H1 (cell line): ENCODE results near the gene PRKCD. TPM values are rescaled to one million over a fixed set of nuclear protein-coding genes. Genes with fewer than 3 reads are reported as not detected.

Source experiments
- ATF2 ChIP-seq: IDR thresholded peaks from 2 replicates; pipeline ENCODE4 v1.6.1; 2012; ENCODE audit warnings: low read length, inconsistent platforms
- CHD7 ChIP-seq: fragments of 300-600 bp; sonication (generic); IDR thresholded peaks from 2 replicates; pipeline ENCODE4 v1.7.1; 2012; ENCODE audit warnings: low read length, moderate library complexity, mild to moderate bottlenecking, inconsistent platforms; ENCODE audit not compliant: insufficient replicate concordance
- CTBP2 ChIP-seq: IDR thresholded peaks from 2 replicates; pipeline ENCODE4 v1.7.0; 2011; ENCODE audit warnings: borderline replicate concordance, mild to moderate bottlenecking, moderate library complexity, mixed read lengths, low read length; ENCODE audit not compliant: insufficient read depth, insufficient read length
- SIN3A ChIP-seq, 2 experiments: IDR thresholded peaks in 1 of 2; conservative IDR thresholded peaks in 1 of 2; 2 replicates each; pipeline ENCODE4 v1.6.1; 2011 to 2012; ENCODE audit warnings: low read length in 2 of 2, improper control_type of control experiment in 1 of 2, low read depth in 1 of 2, mild to moderate bottlenecking in 1 of 2
- polyA plus RNA-seq, 7 experiments: library from polyadenylated mRNA; depleted of rRNA in 3 of 7; stranded (reverse) in 5 of 7; unstranded in 2 of 7; fragments of >200 nt in 5 of 7; fragments of 200-250 nt in 2 of 7; gene quantifications; 1 replicate in 5 of 7; 2 replicates in 1 of 7; 4 replicates in 1 of 7; pipeline versions ENCODE4 v1.2.1 to v1.2.3, GENCODE V29; 2011 to 2013; ENCODE audit warnings: missing spikeins in 2 of 7, mixed read lengths in 2 of 7
- total RNA-seq: library from RNA; stranded (reverse); fragmentation: NEBNext Ultra II Directional; extraction: Animal tissue kit (Norgen Biotek cat#: 25700); gene quantifications from 2 replicates; pipeline ENCODE4 v1.2.1, GENCODE V29; 2021
- TF ChIP-seq, protein P1 (sequence below): IDR thresholded peaks from 2 replicates; pipeline ENCODE4 v1.6.1; 2012; ENCODE audit warnings: inconsistent platforms

PRKCD gene
- total and polyA plus RNA-seq, 2 of the 8 experiments (the other 6 are each of a cell fraction or from before 2014, with no cell fraction given) = 22.6 to 23.9 TPM

DNA sequence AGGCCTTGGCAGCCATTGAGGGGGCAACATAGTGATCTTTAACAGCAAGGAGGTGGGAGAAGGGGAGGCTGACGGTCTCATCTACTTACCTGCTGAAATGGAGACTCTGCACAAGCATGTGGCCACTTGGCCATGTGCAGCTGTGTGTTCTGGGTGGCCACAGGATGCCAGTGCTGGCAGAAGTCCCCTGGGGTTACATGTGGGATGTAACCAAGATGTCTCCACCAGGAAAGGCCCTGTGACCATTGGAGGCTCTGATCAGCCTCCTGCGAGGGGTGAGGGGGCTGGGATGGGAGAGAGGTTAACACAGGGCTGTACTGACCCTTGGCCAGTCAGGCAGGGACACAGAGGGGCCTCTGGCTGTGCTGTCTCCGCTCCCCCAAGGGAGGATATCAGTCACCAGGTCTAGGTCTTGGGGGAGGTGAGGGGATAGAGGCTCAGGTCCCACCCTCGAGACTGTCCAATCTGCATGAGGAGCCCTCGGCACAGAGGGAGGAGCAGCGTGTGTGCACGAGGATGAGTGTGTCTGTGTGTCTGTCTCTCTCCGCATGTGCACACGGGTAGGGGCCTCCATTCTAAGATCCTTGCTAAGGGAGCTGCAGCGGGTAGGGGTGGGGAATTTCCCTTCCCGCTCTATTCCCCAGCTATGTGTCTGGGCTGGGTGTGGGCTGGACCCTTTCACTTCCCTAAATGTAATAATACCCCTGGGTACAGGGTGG, 19.5 kb downstream of the PRKCD start (continued):
- TF ChIP-seq CHD7 = no peak
- TF ChIP-seq CTBP2 = no peak
- TF ChIP-seq, protein P1, sequence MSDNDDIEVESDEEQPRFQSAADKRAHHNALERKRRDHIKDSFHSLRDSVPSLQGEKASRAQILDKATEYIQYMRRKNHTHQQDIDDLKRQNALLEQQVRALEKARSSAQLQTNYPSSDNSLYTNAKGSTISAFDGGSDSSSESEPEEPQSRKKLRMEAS = no peak
- TF ChIP-seq SIN3A (conservative IDR thresholded peaks at IDR 0.05 in 1 of 2, IDR thresholded peaks at IDR 0.05 in 1 of 2; ENCODE audit: low read depth in 1 of 2, low read length in 2 of 2) = no peak
- TF ChIP-seq ATF2 = no peak
